ENCODE data around the gene TSC1. TPM values are rescaled to one million over a fixed set of nuclear protein-coding genes. Genes with fewer than 3 reads are reported as not detected.

The TSC1 gene
- total and polyA plus RNA-seq, 9 donors, result 18.9 to 49.1 (median 40.5) TPM

DNA sequence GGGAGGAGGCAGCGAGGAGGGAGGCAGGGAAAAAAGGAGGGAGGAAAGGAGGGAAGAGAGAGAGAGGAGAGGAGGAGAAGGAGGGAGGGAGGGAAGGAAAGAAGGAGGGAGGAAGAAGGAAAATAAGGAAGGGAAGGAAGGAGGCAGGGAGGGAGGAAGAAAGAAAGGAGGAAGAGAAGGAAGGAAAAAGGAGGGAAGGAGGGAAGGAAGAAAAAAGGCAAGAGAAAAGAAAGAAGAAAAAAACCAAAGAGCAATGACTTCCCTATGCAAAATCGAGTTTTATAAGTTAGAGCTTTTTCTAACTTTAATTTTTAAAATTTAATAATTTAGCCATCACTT, 33.7 kb upstream of the TSC1 start:
- Histone ChIP-seq H3K27ac (no peak overlapping the region), H3K36me3 (no peaks in the 10 kb centered on the region), H3K4me3 (no peak overlapping the region), H3K9me3 (no peaks in the 10 kb centered on the region), H3K4me1 (ENCODE audit: insufficient read depth) (no peaks in the 10 kb centered on the region), H3K27me3 (no peaks in the 10 kb centered on the region)
- DNase-seq, result no peak
- intact Hi-C loops (cut with DNase I), result loop anchor here in 2 of 4 donors (10.0 kb wide), 2 partner anchors 183 to 473 kb away; no protein-coding TSS in a partner anchor
- TF ChIP-seq, protein P1, sequence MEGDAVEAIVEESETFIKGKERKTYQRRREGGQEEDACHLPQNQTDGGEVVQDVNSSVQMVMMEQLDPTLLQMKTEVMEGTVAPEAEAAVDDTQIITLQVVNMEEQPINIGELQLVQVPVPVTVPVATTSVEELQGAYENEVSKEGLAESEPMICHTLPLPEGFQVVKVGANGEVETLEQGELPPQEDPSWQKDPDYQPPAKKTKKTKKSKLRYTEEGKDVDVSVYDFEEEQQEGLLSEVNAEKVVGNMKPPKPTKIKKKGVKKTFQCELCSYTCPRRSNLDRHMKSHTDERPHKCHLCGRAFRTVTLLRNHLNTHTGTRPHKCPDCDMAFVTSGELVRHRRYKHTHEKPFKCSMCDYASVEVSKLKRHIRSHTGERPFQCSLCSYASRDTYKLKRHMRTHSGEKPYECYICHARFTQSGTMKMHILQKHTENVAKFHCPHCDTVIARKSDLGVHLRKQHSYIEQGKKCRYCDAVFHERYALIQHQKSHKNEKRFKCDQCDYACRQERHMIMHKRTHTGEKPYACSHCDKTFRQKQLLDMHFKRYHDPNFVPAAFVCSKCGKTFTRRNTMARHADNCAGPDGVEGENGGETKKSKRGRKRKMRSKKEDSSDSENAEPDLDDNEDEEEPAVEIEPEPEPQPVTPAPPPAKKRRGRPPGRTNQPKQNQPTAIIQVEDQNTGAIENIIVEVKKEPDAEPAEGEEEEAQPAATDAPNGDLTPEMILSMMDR (IDR thresholded peaks at IDR 0.05), result no peak
- TF ChIP-seq EP300 (IDR thresholded peaks at IDR 0.05), result no peak
- TF ChIP-seq POLR2A (IDR thresholded peaks at IDR 0.05), result no peak
- 19 to 29% (median 28%) methylated on average over 2 of the region's 2 CpGs for WGBS, 3 donors

DNA sequence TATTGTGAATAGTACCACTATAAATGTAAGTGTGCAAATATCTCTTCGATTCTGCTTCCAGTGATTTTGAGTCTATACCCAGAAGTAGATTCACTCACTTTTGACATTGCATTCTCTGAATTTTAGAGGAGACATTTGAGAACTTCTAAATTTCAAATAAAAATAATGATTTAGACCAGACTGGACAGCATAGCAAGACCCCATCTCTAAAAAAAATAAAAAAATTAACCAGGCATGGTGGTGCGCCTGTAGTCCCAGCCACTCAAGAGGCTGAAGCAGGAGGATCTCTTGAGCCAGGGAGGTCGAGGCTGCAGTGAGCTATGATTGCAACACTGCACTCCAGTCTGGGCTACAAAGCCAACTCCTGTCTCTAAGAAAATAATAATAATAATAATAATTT, 32.2 kb upstream of the TSC1 start:
- intact Hi-C loops (cut with DNase I), result loop anchor here in 2 of 4 donors (10.0 kb wide), 2 partner anchors 182 to 472 kb away; no protein-coding TSS in a partner anchor
- Histone ChIP-seq H3K9me3 (no peaks in the 10 kb centered on the region), H3K4me3 (no peak overlapping the region), H3K36me3 (no peaks in the 10 kb centered on the region), H3K27me3 (no peaks in the 10 kb centered on the region), H3K4me1 (ENCODE audit: insufficient read depth) (peaks cover 4% of the 10 kb centered on the region), H3K27ac (no peak overlapping the region)
- TF ChIP-seq EP300 (IDR thresholded peaks at IDR 0.05) (no peak), POLR2A (IDR thresholded peaks at IDR 0.05) (no peak)
- TF ChIP-seq, protein P1 (IDR thresholded peaks at IDR 0.05), result no peak
- DNase-seq, result no peak
- 80 to 89% (median 87%) methylated on average over 3 of the region's 3 CpGs for WGBS, 3 donors

- Histone ChIP-seq H3K4me3 (no peak overlapping the region), H3K4me1 (ENCODE audit: insufficient read depth) (peaks cover 4% of the 10 kb centered on the region), H3K9me3 (no peaks in the 10 kb centered on the region), H3K27me3 (no peaks in the 10 kb centered on the region), H3K27ac (no peak overlapping the region), H3K36me3 (no peaks in the 10 kb centered on the region)
- 53 to 56% (median 53%) methylated on average over 6 of the region's 6 CpGs for WGBS, 3 donors
- intact Hi-C loops (cut with DNase I), result loop anchor here in 2 of 4 donors (10.0 kb wide), 2 partner anchors 181 to 471 kb away; no protein-coding TSS in a partner anchor
- TF ChIP-seq POLR2A (IDR thresholded peaks at IDR 0.05), result no peak
- no peak for DNase-seq
Measured at GRCh38 chr9:132975961-132976360, 31.5 kb upstream of the TSC1 start.

DNA sequence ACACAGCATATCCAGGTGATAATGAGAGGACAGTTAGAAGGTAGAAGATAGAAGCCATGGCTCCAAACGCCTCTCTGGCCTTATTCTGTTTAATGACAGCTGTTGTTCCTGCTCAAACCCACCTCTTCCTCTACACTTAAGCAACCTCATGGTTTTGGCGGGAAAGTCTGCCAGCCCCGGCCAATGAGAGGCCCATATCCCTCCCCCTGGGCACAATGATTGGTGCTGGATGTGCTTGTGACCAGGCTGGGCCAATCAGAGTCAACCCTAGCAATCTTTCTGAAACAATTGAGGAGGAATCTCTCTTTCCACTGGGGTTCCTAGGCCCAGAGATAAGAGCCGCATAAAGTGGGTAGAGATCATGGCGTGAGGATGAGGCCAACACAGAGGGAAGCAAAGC, 29.3 kb upstream of the TSC1 start:
- WGBS, 3 donors, result 82 to 87% (median 84%) methylated on average over 5 of the region's 5 CpGs
- no peaks in the 10 kb centered on the region for H3K27me3 ChIP-seq
- TF ChIP-seq POLR2A (IDR thresholded peaks at IDR 0.05), result no peak
- TF ChIP-seq, protein P1 (IDR thresholded peaks at IDR 0.05), result no peak
- no peak for TF ChIP-seq EP300 (IDR thresholded peaks at IDR 0.05)
- no peak overlapping the region for H3K4me3 ChIP-seq
- no peak for DNase-seq
- no peak overlapping the region for H3K27ac ChIP-seq
- H3K9me3 ChIP-seq, result no peaks in the 10 kb centered on the region
- no peaks in the 10 kb centered on the region for H3K36me3 ChIP-seq
- H3K4me1 ChIP-seq (ENCODE audit: insufficient read depth), result peaks cover 4% of the 10 kb centered on the region
- intact Hi-C loops (cut with DNase I), result loop anchor here in 2 of 4 donors (10.0 kb wide), 2 partner anchors 179 to 469 kb away; no protein-coding TSS in a partner anchor

- Histone ChIP-seq H3K36me3 (no peaks in the 10 kb centered on the region), H3K27ac (no peak overlapping the region), H3K4me1 (ENCODE audit: insufficient read depth) (peaks cover 4% of the 10 kb centered on the region), H3K27me3 (no peaks in the 10 kb centered on the region), H3K4me3 (no peak overlapping the region), H3K9me3 (no peaks in the 10 kb centered on the region)
- no peak for DNase-seq
- intact Hi-C loops (cut with DNase I), result loop anchor here in 2 of 4 donors (10.0 kb wide), 2 partner anchors 178 to 468 kb away; no protein-coding TSS in a partner anchor
- WGBS, 3 donors, result 59 to 85% (median 70%) methylated on average over 8 to 18 of the region's 18 CpGs
- TF ChIP-seq POLR2A (IDR thresholded peaks at IDR 0.05) (no peak), EP300 (IDR thresholded peaks at IDR 0.05) (no peak)
Measured at GRCh38 chr9:132973166-132973565, 28.8 kb upstream of the TSC1 start.
